ENCODE measurements around the gene ARHGEF11.

DNA sequence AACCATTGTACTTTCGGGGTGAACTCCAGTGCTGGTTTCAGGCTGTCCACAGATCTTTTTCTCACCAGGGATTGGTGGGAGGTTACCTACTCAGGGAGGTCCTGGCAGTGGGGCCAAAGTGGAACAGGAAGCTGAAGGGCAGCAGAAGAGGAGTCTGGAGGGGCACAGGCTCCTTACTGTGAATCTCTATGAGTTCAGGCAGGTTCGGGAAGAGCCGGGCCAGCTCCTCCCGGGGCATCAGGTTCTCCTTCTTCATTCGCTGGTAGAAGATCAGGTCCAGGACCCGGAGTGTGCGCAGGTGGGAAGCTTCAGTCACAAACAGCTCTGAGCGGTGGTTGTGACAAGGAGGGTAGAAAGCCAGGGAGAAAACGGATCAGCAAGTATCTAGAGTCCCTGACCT, 98.4 kb downstream of the ARHGEF11 start:
- TF ChIP-seq, protein P1, sequence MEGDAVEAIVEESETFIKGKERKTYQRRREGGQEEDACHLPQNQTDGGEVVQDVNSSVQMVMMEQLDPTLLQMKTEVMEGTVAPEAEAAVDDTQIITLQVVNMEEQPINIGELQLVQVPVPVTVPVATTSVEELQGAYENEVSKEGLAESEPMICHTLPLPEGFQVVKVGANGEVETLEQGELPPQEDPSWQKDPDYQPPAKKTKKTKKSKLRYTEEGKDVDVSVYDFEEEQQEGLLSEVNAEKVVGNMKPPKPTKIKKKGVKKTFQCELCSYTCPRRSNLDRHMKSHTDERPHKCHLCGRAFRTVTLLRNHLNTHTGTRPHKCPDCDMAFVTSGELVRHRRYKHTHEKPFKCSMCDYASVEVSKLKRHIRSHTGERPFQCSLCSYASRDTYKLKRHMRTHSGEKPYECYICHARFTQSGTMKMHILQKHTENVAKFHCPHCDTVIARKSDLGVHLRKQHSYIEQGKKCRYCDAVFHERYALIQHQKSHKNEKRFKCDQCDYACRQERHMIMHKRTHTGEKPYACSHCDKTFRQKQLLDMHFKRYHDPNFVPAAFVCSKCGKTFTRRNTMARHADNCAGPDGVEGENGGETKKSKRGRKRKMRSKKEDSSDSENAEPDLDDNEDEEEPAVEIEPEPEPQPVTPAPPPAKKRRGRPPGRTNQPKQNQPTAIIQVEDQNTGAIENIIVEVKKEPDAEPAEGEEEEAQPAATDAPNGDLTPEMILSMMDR (IDR thresholded peaks at IDR 0.05) = no peak
- TF ChIP-seq ZFX (IDR thresholded peaks at IDR 0.05; ENCODE audit: borderline replicate concordance) = no peak

Measured in 22Rv1 (cell line).